ENCODE data around the gene CCDC136.

DNA sequence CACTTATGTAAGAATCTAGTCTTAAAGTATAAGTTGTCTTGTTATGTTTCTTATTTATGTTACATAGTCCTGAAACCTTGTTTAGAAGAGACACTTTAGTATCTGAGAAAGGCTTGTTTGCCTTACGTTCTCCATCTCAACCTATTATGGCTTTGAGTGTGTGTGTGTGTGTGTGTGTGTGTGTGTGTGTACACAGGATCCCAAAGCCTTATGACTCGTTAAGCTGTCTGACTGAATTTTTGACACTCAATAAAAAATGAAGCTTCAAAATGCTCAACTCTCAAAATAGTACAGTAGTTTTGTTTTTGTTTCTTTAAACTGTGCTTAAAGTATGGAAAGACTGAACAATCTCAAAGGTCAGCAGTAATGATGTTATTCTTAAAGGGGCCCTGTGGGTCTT is 34.6 kb upstream of the CCDC136 start:
- TF ChIP-seq RFX5 (IDR thresholded peaks at IDR 0.05; ENCODE audit: low read length) (no peak), SMC3 (IDR thresholded peaks at IDR 0.05; ENCODE audit: low read depth, low read length) (no peak), CTCF (IDR thresholded peaks at IDR 0.05) (no peak), FOSL2 (IDR thresholded peaks at IDR 0.05; ENCODE audit: borderline replicate concordance, low read depth) (no peak), NFIC (IDR thresholded peaks at IDR 0.05; ENCODE audit: borderline replicate concordance) (no peak), GATA2 (CRISPR knock-in tag; IDR thresholded peaks at IDR 0.05) (no peak), SIN3A (IDR thresholded peaks at IDR 0.05; ENCODE audit: borderline replicate concordance, low read depth, low read length) (no peak)
